SIG-M5 (cell line): ENCODE data around the gene OR2AG2.

Source experiments
- DNase-seq: peaks from one replicate; lab custom pipeline; 2025; lab: John Stamatoyannopoulos, UW

OR2AG2 gene

DNA sequence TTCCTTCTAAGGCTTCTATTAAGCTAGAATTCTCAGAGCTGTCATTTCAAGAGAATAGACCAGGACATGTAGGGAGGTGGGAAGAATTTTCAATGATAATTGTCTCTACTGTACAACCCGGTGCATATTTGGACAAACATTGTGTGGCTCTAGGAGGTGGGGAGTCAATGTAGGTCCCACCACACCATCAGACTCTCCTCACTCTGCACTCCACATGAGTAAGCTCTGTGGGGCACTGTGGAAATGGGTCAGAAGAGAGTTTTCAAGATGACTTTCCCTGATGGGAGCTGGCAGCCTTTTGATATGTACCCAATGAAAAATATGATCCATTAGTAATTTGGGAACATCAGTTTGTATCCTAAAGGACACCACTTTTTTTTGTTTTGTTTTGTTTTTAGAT, 33.2 kb downstream of the OR2AG2 start:
- no peak for DNase-seq

DNA sequence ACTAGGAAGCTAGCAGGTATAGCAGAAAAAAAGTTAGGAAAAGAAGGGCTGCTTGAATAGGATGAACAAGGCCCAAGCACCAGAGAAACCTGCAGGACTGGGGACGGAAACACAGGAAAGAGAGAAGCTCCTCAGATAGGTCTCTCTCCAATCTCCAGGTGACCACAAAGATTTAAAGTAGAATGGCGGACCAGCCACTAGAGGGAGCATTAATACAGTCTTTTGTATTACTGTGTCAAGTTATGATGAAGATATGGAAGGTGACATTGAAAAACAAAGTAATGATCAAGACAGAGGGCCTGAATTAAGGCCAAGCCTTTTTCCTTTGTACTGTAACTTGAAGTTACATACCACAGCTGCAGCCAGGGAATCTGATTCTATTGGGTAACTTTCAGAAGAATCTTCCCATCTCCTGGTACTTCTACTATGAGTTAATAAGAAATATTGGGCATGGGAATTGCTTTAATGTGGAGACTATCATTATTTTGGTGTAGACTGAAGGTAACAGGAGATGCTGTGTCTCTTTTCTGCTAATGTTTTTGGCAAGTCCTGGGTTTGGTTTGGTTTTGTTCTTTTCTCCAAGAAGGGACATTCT, 33.8 kb downstream of the OR2AG2 start:
- DNase-seq: no peak

DNA sequence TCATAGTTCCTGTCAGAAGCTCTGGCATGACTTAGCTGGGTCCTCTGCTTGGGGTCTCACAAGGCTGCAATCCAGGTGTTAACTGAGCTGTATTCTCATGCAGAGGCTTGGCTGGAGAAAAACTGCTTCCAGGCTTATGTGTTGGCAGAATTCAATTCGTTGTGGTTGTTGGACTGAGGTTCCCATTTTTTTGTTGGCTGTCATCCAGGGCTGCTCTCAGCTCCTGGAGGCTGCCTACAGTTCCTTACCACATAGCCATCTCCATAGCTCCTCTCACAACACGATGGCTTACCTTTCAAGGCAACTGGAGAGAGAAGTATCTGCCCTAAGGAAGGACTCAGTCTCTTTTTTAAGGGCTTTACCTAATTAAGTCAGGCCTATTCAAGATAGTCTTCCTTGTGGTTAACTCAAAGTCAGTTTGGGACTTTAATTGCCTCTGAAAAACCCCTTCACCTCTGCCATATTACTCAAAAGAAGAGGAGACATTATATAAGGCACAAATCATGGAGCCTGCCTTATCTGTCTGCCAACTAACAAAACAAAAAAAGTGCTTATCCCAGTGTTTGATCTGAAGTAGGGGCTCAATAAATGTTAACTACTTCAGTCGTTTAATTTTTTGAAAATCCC, 35.2 kb downstream of the OR2AG2 start:
- DNase-seq: no peak

DNA sequence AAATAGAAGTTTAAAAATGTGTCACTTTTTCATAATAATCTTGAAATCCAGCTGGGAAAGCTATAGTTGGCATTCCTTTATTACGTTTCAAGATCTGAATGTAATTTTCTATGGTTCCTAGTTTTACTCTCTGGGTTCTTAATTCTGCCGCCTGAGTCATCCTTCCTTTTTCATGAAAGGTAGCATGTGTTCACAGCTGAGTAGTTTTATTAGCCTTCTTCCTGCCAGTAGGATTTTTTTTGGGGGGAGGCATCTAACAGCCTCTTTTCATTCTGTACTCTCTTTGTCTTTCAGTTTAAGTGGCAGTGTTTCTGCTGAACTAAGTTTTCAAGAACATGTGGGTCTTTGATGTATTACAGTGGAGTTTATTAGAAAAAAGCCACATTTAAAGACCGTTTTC, 36.5 kb downstream of the OR2AG2 start:
- no peak for DNase-seq

DNA sequence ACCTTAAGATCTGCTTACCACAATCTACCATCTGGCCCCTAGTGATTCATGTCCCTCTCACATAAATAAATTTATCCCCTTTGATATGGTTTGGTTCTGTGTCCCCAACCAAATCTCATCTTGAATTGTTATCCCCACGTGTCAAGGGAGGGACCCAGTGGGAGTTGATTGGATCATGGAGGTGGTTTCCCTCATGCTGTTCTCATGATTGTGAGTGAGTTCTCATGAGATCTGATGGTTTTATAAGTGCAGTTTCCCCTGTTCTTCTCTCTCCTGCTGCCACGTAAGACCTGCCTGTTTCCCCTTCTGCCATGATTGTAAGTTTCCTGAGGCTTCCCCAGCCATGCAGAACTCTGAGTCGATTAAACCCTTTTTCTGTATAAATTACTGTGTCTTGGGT, 37.2 kb downstream of the OR2AG2 start:
- no peak for DNase-seq

DNA sequence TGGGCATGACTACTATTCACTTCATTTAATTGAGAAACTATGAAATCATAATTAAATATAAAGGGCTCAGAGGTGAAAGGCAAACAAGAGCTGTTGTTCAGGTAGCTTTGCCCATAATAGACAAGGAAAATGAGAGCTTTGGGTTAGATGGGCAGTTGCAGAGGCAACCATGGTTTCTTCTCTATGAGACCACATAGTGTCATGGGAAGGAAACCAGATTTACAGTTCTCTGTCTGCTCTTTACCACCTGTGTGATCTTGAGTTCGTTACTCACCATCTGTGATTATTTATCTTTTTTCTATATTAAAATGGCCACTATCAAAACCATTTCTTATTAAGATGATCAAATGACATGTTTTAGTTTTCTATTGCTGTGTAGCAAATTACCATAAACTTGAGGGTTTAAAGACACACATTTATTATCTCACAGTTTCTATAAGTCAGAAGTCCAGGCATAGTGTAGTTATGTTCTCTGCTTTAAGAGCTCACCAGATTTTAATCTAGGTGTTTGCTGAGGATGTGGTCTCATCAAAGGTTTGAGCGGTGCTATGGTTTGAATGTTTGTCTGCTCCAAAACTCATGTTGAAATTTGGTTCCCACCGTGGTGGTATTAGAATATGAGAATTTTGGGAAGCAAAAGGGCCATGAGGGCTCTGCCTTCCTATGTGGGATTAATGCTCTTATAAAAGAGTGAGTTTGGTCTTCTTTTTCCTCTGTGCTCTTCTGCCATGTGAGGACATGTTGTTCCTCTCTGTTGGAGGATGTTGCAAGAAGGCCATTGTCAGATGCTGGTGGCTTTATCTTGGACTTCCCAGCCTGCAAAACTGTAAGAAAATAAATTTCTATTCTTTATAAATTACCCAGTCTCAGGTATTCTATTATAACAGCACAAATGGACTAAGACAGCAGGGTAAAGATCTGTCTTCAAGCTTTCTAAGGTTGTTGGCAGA, 38.2 kb downstream of the OR2AG2 start:
- no peak for DNase-seq

DNA sequence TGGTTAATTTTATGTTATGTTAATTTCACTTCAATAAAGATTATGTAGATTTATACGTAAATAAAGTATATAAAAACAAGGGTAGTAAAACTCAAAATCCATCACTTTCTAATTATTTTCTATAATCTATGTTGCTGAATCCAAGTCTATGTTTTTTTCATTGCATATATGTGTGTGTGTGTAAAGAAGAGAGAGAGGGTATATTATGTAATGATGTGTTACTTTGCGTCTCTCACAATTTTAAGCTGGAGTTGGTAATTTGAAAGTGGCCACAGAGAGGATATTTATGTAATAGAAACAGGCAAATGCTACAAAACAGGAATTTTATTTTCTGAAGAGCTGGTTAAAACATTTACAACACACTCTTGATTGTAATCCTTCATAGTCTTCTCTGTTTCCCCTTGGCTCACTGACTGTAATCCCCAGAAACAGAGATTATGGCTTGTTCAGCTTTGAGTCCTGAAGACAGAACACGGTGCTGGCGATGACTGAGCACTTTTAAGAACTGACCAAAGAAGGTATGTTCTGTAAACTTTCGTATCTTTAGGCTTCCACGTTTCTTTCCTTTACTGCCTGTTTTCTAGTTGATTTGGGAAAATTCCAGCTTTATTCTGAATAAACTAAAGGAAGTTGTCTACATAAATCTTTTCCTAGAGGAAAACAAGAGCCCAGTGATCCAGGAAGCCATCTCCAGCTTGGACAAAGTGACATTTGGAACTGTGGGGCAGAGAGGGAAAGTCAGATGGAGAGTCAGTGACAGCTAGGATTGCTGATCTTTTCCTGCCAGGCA, 43.6 kb downstream of the OR2AG2 start:
- no peak for DNase-seq

DNA sequence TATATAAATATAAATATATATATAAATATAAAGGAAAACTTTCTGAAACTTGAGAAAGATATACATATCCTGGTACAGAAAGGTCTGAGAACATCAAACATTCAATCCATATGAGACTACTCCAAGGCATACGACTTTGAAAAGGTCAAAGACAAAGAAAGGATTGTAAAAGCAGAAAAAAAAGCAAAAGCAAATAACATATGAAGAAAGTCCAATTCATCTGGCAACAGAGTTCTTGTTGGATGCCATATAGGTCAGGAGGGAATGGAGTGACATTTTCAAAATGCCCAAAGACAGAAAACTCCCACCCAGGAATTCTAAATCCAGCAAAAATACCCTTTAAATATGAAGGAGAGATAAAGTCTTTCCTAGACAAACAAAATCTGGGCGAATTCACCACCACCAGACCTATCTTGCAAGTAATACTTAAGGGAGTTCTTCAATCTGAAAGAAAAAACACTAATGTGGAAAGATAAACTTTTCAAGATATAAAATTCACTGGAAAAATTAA, 46.3 kb downstream of the OR2AG2 start:
- no peak for DNase-seq

DNA sequence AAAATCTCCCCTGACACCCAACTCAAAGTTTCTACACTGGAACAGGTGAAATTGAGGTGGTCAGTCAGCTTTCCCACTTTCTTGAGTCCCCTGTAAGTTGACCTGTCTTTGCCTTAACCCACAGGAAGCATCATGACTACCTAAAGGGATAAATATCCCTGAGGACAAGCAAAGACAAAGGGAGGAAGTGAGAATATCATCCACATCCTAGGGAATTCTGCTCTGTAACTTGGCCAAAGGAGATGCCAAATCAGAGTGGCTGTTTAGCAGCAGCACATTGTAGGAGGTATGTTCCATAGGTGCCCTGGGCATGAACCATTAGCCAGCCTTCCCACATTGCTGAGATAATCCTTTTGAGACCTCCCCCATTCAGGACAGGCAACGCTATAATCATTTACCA, 47.8 kb downstream of the OR2AG2 start:
- DNase-seq: no peak

DNA sequence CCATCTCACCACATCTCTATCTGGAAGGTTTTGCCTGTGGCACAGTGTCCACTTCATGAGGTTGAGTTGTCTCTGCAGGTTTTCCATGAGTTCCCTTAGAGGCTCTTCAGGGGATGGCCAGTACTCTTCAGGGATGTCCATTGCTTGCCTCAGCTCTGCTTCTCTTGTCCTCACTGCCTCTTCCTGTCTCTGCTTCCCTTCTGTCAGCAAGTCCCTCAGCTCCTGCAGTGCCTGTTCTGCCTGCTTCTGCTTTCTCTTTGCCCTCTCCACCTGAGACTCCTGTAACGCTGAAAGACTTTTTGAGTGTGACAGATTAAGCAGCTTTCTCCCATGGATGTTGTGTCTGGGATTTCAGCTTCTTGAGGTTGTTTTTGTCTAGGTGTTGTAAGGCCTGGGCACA, 50.4 kb downstream of the OR2AG2 start:
- DNase-seq: no peak

DNA sequence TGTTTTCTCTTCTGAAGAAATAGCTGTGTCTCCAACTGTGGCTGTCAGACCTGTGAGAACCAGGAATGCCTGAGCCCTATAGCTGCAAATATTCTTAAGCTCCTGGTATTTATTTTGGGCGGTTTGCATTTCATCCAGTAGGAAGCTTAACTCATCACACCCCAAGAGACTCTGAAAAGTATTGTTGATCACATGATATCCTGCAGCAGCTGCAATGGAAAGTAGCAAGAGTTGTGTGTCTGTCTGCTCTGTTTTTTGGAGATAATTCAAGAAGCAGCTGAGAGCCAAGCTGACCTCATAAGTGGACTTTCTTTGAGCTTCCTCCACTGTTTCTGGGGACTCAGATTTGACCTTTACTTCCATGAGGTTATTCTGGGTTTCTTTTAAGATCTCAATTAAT, 52.2 kb downstream of the OR2AG2 start:
- no peak for DNase-seq

DNA sequence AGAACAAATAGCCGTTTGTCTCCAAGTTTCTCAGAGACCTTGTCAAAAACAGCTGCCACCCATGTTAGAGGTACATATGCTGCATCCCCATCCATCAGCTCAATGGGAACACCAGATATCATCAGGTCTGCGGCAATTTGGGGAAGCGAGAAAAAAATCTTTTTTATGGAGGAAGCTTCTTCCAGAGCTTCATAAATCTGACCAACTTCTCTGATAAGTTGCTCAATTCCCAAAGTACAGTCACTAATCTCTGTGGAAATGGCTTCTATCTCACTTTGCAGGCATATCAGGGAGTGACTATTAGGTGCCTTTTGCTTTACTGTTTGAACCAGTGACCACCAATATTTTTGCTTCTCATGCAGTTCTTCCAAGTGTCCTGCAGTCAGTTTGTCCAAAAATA, 54.4 kb downstream of the OR2AG2 start:
- no peak for DNase-seq
